Stimulated activated naive CD4-positive, alpha-beta T cell (primary cell): ENCODE results near the gene PPM1G.
"Not testable (repeated sequence)": the region's sequence is repeated elsewhere in the genome, so short reads cannot be mapped to it uniquely, and the experiment has no call there.

Experiments
- DNase-seq, 6 experiments: peaks; one replicate each; lab custom pipeline; 2025; lab: John Stamatoyannopoulos, UW

PPM1G gene

GRCh38 chr2:27375513-27376099 is 33.8 kb downstream of the PPM1G start:
- no peak for DNase-seq

GRCh38 chr2:27373567-27373966 is 35.8 kb downstream of the PPM1G start:
- no peak for DNase-seq

- DNase-seq: no peak
Observed at GRCh38 chr2:27372937-27373336, 36.5 kb downstream of the PPM1G start.

GRCh38 chr2:27370816-27371620 is 38.4 kb downstream of the PPM1G start:
- peak in 4 of 6 experiments; percentile 22 to 33 (median 32) for DNase-seq

- peak; percentile 97 to 99 (median 99) for DNase-seq
Observed at GRCh38 chr2:27370026-27370815, 39.2 kb downstream of the PPM1G start, which contains the start of the genes EIF2B4 and SNX17. Gene EIF2B4, minus strand, starts transcription at chr2:27370338. Its CDS starts 24 bp downstream, at chr2:27370314. Gene SNX17, plus strand, starts transcription at chr2:27370616. Its CDS starts 128 bp downstream, at chr2:27370744.

- no peak for DNase-seq
Observed at GRCh38 chr2:27369471-27370025, 39.8 kb downstream of the PPM1G start.

- DNase-seq: no peak
Observed at GRCh38 chr2:27363933-27364332, 45.5 kb downstream of the PPM1G start.

GRCh38 chr2:27362678-27363420 is 46.5 kb downstream of the PPM1G start:
- no peak for DNase-seq

- peak; percentile 84 to 93 (median 90) for DNase-seq
Observed at GRCh38 chr2:27356382-27357181, 52.8 kb downstream of the PPM1G start, which contains the start of gene GTF3C2. Gene GTF3C2, minus strand, starts transcription at chr2:27356764. Its CDS starts 13,210 bp downstream, at chr2:27343554.

GRCh38 chr2:27356056-27356381 is 53.4 kb downstream of the PPM1G start:
- DNase-seq: peak in 1 of 6 experiments; percentile 56

- no peak for DNase-seq
Observed at GRCh38 chr2:27354597-27354927, 54.8 kb downstream of the PPM1G start.

GRCh38 chr2:27353762-27354596 is 55.4 kb downstream of the PPM1G start:
- DNase-seq: no peak

GRCh38 chr2:27353386-27353761 is 56.0 kb downstream of the PPM1G start:
- not testable (repeated sequence) for DNase-seq

GRCh38 chr2:27351802-27352598 is 57.4 kb downstream of the PPM1G start:
- peak in 2 of 6 experiments; percentile 4 to 25 for DNase-seq

- DNase-seq: no peak
Observed at GRCh38 chr2:27350106-27350693, 59.2 kb downstream of the PPM1G start.

- DNase-seq: no peak
Observed at GRCh38 chr2:27347641-27348040, 61.8 kb downstream of the PPM1G start.

GRCh38 chr2:27336173-27336572 is 73.2 kb downstream of the PPM1G start:
- DNase-seq: no peak

- no peak for DNase-seq
Observed at GRCh38 chr2:27335311-27335710, 74.1 kb downstream of the PPM1G start.
